HepG2 (cell line): ENCODE data around the gene SMURF2. TPM values are rescaled to one million over a fixed set of nuclear protein-coding genes. Genes with fewer than 3 reads are reported as not detected.

Experiments used
- CCAR2 ChIP-seq: fragments of 200-400 bp; formaldehyde crosslinking; optimal IDR thresholded peaks from 2 replicates; pipeline ENCODE3; 2018; ENCODE audit warnings: low read depth, mild to moderate bottlenecking, low read length, moderate library complexity
- HDAC6 ChIP-seq: fragments of 200-600 bp; sonication (generic); IDR thresholded peaks from 2 replicates; pipeline ENCODE4 v1.7.0; 2017; ENCODE audit warnings: mild to moderate bottlenecking, antibody characterized with exemption, low read length, low read depth
- IKZF4 ChIP-seq: sonication (generic); formaldehyde crosslinking; IDR thresholded peaks from 2 replicates; pipeline ENCODE4 v1.5.1; 2020; ENCODE audit warnings: borderline replicate concordance, mild to moderate bottlenecking, low read depth, missing genetic modification reagents; ENCODE audit errors: not compliant biosample characterization
- KDM5A ChIP-seq: fragments of 200-600 bp; sonication (generic); IDR thresholded peaks from 2 replicates; pipeline ENCODE4 v1.7.0; 2018; ENCODE audit warnings: antibody characterized with exemption, mild to moderate bottlenecking, low read length, borderline replicate concordance
- MBD4 ChIP-seq: IDR thresholded peaks from 2 replicates; pipeline ENCODE4 v1.6.1; 2012; ENCODE audit warnings: low read length, inconsistent platforms, borderline replicate concordance
- U2AF1 ChIP-seq: fragments of 200-400 bp; formaldehyde crosslinking; optimal IDR thresholded peaks from 2 replicates; pipeline ENCODE3; 2017; ENCODE audit warnings: mild to moderate bottlenecking, low read depth, low read length
- ZFX ChIP-seq: sonication (generic); formaldehyde crosslinking; IDR thresholded peaks from 2 replicates; pipeline ENCODE4 v1.4.0; 2020; ENCODE audit warnings: mild to moderate bottlenecking, low read depth, missing genetic modification reagents, moderate library complexity
- ZNF274 ChIP-seq: sonication (generic); formaldehyde crosslinking; IDR thresholded peaks from 2 replicates; pipeline ENCODE4 v1.5.1; 2020; ENCODE audit warnings: mild to moderate bottlenecking, missing genetic modification reagents
- ZNF317 ChIP-seq: sonication (generic); formaldehyde crosslinking; IDR thresholded peaks from 2 replicates; pipeline ENCODE4 v1.5.0; 2020; ENCODE audit warnings: mild to moderate bottlenecking, missing genetic modification reagents
- ZNF329 ChIP-seq: sonication (generic); formaldehyde crosslinking; IDR thresholded peaks from 2 replicates; pipeline ENCODE4 v1.9.0; 2021; ENCODE audit warnings: low read depth, mild to moderate bottlenecking, missing genetic modification reagents
- ZNF549 ChIP-seq: sonication (generic); formaldehyde crosslinking; IDR thresholded peaks from 2 replicates; pipeline ENCODE4 v1.5.0; 2020; ENCODE audit warnings: missing genetic modification reagents
- polyA plus RNA-seq, 8 experiments: library from polyadenylated mRNA; depleted of rRNA in 3 of 8; stranded (reverse) in 7 of 8; unstranded in 1 of 8; fragments of >200 nt; fragmentation: Illumina TruSeq in 4 of 8; extraction: Trizol in 4 of 8; gene quantifications; 2 replicates each; pipeline versions ENCODE4 v1.2.1 to v1.2.3, GENCODE V29; 2011 to 2016; ENCODE audit warnings: low read depth in 4 of 8, missing spikeins in 1 of 8, mixed read lengths in 1 of 8; ENCODE audit not compliant: insufficient read depth in 1 of 8
- total RNA-seq, 5 experiments: library from RNA; depleted of rRNA; stranded (reverse); fragments of >200 nt; fragmentation: Illumina TruSeq; extraction: Trizol; gene quantifications; 2 replicates each; pipeline ENCODE4 v1.2.3, GENCODE V29; 2016; ENCODE audit warnings: low read depth in 1 of 5
- TF ChIP-seq, protein P1 (sequence below): IDR thresholded peaks from 2 replicates; pipeline ENCODE4 v1.6.1; 2016; ENCODE audit warnings: low read depth, missing genetic modification reagents, missing compliant biosample characterization
- TF ChIP-seq, protein P2 (sequence below): sonication (generic); formaldehyde crosslinking; IDR thresholded peaks from 2 replicates; pipeline ENCODE4 v1.5.0; 2020; ENCODE audit warnings: mild to moderate bottlenecking, missing genetic modification reagents
- TF ChIP-seq, protein P3 (sequence below): sonication (generic); formaldehyde crosslinking; conservative IDR thresholded peaks from 2 replicates; pipeline ENCODE4 v1.4.0; 2020; ENCODE audit warnings: missing genetic modification reagents

The SMURF2 gene
- total and polyA plus RNA-seq, 2 of the 13 experiments (the other 11 are each of a cell fraction or from before 2014, with no cell fraction given): 14.9 to 24.3 TPM

DNA sequence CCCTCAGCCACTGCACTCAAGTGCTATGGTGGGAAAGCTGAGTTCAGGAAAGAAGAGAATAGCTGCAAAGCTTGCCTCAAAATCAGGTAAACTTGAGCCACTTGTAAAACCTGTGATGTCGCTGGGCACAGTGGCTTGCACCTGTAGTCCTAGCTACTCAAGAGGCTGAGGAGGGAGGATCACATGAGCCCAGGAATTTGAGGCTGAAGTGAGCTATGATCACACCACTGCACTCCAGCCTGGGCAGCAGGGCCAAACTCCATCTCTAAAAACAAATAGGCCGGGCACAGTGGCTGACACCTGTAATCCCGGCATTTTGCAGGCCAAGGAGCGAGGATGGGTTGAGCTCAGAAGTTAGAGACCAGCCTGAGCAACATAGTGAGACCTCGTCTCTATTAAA lies 26.4 kb upstream of the SMURF2 start (continued):
- TF ChIP-seq, protein P1, sequence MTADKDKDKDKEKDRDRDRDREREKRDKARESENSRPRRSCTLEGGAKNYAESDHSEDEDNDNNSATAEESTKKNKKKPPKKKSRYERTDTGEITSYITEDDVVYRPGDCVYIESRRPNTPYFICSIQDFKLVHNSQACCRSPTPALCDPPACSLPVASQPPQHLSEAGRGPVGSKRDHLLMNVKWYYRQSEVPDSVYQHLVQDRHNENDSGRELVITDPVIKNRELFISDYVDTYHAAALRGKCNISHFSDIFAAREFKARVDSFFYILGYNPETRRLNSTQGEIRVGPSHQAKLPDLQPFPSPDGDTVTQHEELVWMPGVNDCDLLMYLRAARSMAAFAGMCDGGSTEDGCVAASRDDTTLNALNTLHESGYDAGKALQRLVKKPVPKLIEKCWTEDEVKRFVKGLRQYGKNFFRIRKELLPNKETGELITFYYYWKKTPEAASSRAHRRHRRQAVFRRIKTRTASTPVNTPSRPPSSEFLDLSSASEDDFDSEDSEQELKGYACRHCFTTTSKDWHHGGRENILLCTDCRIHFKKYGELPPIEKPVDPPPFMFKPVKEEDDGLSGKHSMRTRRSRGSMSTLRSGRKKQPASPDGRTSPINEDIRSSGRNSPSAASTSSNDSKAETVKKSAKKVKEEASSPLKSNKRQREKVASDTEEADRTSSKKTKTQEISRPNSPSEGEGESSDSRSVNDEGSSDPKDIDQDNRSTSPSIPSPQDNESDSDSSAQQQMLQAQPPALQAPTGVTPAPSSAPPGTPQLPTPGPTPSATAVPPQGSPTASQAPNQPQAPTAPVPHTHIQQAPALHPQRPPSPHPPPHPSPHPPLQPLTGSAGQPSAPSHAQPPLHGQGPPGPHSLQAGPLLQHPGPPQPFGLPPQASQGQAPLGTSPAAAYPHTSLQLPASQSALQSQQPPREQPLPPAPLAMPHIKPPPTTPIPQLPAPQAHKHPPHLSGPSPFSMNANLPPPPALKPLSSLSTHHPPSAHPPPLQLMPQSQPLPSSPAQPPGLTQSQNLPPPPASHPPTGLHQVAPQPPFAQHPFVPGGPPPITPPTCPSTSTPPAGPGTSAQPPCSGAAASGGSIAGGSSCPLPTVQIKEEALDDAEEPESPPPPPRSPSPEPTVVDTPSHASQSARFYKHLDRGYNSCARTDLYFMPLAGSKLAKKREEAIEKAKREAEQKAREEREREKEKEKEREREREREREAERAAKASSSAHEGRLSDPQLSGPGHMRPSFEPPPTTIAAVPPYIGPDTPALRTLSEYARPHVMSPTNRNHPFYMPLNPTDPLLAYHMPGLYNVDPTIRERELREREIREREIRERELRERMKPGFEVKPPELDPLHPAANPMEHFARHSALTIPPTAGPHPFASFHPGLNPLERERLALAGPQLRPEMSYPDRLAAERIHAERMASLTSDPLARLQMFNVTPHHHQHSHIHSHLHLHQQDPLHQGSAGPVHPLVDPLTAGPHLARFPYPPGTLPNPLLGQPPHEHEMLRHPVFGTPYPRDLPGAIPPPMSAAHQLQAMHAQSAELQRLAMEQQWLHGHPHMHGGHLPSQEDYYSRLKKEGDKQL: no peak
- no peak for TF ChIP-seq U2AF1
- TF ChIP-seq ZNF317 (CRISPR knock-in tag): no peak
- TF ChIP-seq ZNF274 (CRISPR knock-in tag): no peak
- 0 out of 2 replicates have a peak, but pooled peaks have one; percentile 24 for TF ChIP-seq ZFX (CRISPR knock-in tag)
- TF ChIP-seq IKZF4 (CRISPR knock-in tag): no peak
- no peak for TF ChIP-seq KDM5A
- TF ChIP-seq ZNF329 (CRISPR knock-in tag): no peak
- TF ChIP-seq HDAC6: no peak
- TF ChIP-seq CCAR2: no peak
- no peak for TF ChIP-seq MBD4
- TF ChIP-seq, protein P2, sequence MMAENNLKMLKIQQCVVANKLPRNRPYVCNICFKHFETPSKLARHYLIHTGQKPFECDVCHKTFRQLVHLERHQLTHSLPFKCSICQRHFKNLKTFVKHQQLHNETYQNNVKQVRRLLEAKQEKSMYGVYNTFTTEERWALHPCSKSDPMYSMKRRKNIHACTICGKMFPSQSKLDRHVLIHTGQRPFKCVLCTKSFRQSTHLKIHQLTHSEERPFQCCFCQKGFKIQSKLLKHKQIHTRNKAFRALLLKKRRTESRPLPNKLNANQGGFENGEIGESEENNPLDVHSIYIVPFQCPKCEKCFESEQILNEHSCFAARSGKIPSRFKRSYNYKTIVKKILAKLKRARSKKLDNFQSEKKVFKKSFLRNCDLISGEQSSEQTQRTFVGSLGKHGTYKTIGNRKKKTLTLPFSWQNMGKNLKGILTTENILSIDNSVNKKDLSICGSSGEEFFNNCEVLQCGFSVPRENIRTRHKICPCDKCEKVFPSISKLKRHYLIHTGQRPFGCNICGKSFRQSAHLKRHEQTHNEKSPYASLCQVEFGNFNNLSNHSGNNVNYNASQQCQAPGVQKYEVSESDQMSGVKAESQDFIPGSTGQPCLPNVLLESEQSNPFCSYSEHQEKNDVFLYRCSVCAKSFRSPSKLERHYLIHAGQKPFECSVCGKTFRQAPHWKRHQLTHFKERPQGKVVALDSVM: peak; percentile 97
- TF ChIP-seq, protein P3, sequence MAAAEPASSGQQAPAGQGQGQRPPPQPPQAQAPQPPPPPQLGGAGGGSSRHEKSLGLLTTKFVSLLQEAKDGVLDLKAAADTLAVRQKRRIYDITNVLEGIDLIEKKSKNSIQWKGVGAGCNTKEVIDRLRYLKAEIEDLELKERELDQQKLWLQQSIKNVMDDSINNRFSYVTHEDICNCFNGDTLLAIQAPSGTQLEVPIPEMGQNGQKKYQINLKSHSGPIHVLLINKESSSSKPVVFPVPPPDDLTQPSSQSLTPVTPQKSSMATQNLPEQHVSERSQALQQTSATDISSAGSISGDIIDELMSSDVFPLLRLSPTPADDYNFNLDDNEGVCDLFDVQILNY (CRISPR knock-in tag): no peak
- no peak for TF ChIP-seq ZNF549
